Transverse colon (tissue), 4 donors: ENCODE measurements around the gene CELF4. TPM values are rescaled to one million over a fixed set of nuclear protein-coding genes. Genes with fewer than 3 reads are reported as not detected.
A peak's percentile ranks its signal among the peaks of the same experiment; 100 is the strongest.

Experiments
- DNase-seq: peaks from one replicate; pipeline ENCODE4 v3.0.0-alpha.2; 2019
- H3K27ac ChIP-seq, 4 donors: fragments of 200-600 bp; sonication (generic); 2 replicates each; pipeline ENCODE4 v1.5.1; 2016 to 2018; ENCODE audit warnings: inconsistent platforms in 4 of 4
- H3K27me3 ChIP-seq: fragments of 200-600 bp; sonication (generic); 2 replicates; pipeline ENCODE4 v1.5.1; 2017; ENCODE audit warnings: inconsistent platforms
- H3K36me3 ChIP-seq, 4 donors: fragments of 200-600 bp; sonication (generic); 2 replicates each; pipeline ENCODE4 v1.5.1; 2017 to 2019; ENCODE audit warnings: inconsistent platforms in 4 of 4
- H3K4me1 ChIP-seq, 4 donors: fragments of 200-600 bp; sonication (generic); 2 replicates each; pipeline ENCODE4 v1.5.1; 2017 to 2020; ENCODE audit warnings: inconsistent platforms in 4 of 4
- H3K4me3 ChIP-seq, 4 donors: fragments of 200-600 bp; sonication (generic); 1 replicate in 1 of 4; 2 replicates in 3 of 4; pipeline versions ENCODE4 v1.5.1 to v1.6.1; 2017 to 2019; ENCODE audit warnings: inconsistent platforms in 4 of 4
- H3K9me3 ChIP-seq, 2 donors: fragments of 200-600 bp; sonication (generic); 2 replicates each; pipeline ENCODE4 v1.5.1; 2017 to 2019; ENCODE audit warnings: inconsistent platforms in 2 of 2
- EP300 ChIP-seq: sonication (generic); formaldehyde crosslinking; IDR thresholded peaks from one replicate; pipeline ENCODE4 v1.6.1; 2017; ENCODE audit warnings: antibody characterized with exemption, low read depth
- POLR2A ChIP-seq: fragments of 450-650 bp; IDR thresholded peaks from one replicate; pipeline ENCODE4 v1.6.1; 2016; ENCODE audit warnings: antibody characterized with exemption, mild to moderate bottlenecking, moderate library complexity
- POLR2AphosphoS5 ChIP-seq, 3 donors: sonication (generic); formaldehyde crosslinking; IDR thresholded peaks; one replicate each; pipeline ENCODE4 v1.6.1; 2016; ENCODE audit warnings: antibody characterized with exemption in 3 of 3
- WGBS, 2 donors: methylation state at CpG; one replicate each; pipeline ENCODE4 v1.1.5; 2018; ENCODE audit warnings: low coverage in 1 of 2; 5-methylcytosine and 5-hydroxymethylcytosine counted together
- in situ Hi-C, 4 donors: fragments of 200-750 bp; cut with MboI; loops; one replicate each; pipeline versions ENCODE4 v1.15.0 to v1.15.1; 2017; ENCODE audit warnings: low sequenced_read_pairs in 3 of 4, low pct_ligation_motif_present in 1 of 4, low pct_unique_long_range_greater_than_20kb in 1 of 4
- intact Hi-C: fragments of 100-400 bp; cut with DNase I; formaldehyde crosslinking; loops from one replicate; pipeline ENCODE4 v1.15.1; 2023; ENCODE audit warnings: low total_unique reads
- total RNA-seq, 4 donors: library from RNA; depleted of rRNA; stranded (reverse); fragments of >200 nt; gene quantifications; one replicate each; pipeline ENCODE4 v1.1.0, GENCODE V29; 2016
- TF ChIP-seq, protein P1 (sequence below), 5 experiments: fragments of 200-600 bp in 3 of 5; fragments of 450-650 bp in 2 of 5; sonication (generic) in 3 of 5; IDR thresholded peaks; 1 replicate in 2 of 5; 2 replicates in 3 of 5; pipeline ENCODE4 v1.5.1; 2016 to 2017; ENCODE audit warnings: antibody characterized with exemption in 5 of 5, inconsistent platforms in 3 of 5, mild to moderate bottlenecking in 2 of 5, moderate library complexity in 1 of 5

The CELF4 gene
- total RNA-seq, 4 donors from 2014 or later: 0.14 to 0.75 TPM; not detected in 2

DNA sequence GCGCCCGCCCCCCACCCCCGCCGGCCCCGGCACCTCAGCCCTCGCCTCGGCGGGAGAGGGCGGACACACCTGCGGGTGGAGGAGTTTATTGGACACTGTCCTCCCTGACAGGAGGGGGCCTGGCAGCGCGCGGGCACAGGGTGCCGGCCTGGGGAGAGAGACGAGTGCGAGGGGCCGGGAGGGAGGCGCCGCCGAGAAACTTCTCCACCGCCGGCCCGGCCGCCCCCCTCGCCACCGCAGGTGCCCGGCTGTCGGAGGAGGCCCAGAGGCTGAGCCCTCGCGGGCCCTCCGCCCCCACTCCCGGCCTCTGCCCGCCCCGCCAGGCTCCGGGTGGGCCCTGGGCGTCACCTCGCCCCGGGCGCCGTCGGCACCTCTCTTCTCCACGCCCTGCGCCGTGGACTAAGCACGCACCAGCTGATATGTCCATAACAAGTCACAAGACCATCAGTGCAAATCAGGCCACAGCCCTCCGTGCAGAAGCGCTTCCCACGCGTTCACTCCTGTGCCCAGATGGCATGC is 311.3 kb downstream of the CELF4 start:
- TF ChIP-seq, protein P1, sequence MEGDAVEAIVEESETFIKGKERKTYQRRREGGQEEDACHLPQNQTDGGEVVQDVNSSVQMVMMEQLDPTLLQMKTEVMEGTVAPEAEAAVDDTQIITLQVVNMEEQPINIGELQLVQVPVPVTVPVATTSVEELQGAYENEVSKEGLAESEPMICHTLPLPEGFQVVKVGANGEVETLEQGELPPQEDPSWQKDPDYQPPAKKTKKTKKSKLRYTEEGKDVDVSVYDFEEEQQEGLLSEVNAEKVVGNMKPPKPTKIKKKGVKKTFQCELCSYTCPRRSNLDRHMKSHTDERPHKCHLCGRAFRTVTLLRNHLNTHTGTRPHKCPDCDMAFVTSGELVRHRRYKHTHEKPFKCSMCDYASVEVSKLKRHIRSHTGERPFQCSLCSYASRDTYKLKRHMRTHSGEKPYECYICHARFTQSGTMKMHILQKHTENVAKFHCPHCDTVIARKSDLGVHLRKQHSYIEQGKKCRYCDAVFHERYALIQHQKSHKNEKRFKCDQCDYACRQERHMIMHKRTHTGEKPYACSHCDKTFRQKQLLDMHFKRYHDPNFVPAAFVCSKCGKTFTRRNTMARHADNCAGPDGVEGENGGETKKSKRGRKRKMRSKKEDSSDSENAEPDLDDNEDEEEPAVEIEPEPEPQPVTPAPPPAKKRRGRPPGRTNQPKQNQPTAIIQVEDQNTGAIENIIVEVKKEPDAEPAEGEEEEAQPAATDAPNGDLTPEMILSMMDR (IDR thresholded peaks at IDR 0.05): no peak
- TF ChIP-seq EP300 (no peak), POLR2AphosphoS5 (IDR thresholded peaks at IDR 0.05) (no peak), POLR2A (no peak)
- intact Hi-C loops (loop anchor here (1.0 kb wide), 1 partner anchor 15 kb away; no protein-coding TSS in a partner anchor), in situ Hi-C loops (no loop called here)
- WGBS, 2 donors: 3% methylated on average over 16 of the region's 49 CpGs; no CpG with 5 or more reads in 1 of the 2 donors
- H3K9me3 ChIP-seq: no peaks in the 10 kb centered on the region
- H3K4me3 ChIP-seq: peak overlapping the region in 3 of 4 donors; percentile 23 to 51 (median 35)
- peaks cover 0 to 12% (median 10%) of the 10 kb centered on the region in 4 donors for H3K4me1 ChIP-seq
- H3K36me3 ChIP-seq: no peaks in the 10 kb centered on the region
- H3K27me3 ChIP-seq: peaks cover 85% of the 10 kb centered on the region
- H3K27ac ChIP-seq: no peak overlapping the region
- no peak for DNase-seq

DNA sequence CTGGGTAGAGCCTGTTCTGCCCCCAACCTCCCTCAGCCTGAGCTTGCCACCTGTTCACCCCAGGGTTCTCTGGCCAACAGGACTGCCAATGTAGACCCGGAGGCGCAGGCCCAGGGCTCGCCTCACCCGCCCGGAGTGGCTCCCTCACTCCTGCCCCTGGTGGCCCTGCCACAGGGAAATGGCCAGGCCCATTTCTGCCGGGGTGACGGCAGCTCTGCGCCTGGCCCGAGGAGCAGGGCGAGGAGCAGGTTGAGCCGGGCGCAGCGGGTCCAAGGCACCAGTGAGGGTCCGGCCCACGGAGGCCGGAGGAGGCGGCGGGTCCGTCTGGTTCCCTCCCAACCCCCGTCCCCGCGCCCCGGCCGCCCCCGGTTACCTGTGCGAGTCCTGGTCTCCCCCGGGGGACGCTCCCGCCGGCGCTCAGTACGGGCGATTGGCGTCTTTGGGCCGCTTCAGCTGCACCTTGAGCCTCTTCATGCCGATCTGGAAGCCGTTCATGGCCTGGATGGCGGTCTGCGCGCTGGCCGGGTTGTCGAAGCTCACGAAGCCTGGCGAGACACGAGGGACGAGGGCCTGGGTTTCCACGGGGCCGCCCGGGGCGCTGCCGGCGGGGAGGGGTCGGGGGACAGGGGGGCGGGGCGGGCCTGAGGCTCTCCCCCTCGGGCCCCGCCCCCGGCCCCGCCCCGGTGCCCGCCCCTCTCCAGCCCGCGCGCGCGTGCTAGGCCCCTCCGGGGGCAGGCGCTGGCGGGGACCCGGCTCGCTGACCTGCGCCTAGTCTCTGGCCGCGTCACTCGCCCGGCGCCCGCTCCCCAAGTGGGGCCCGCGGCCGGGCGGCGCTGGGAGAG is 312.0 kb downstream of the CELF4 start:
- no peaks in the 10 kb centered on the region for H3K9me3 ChIP-seq
- no peak for DNase-seq
- no peak overlapping the region for H3K27ac ChIP-seq
- intact Hi-C loops (loop anchor here (1.0 kb wide), 1 partner anchor 14 kb away; no protein-coding TSS in a partner anchor), in situ Hi-C loops (no loop called here)
- H3K4me1 ChIP-seq: peaks cover 0 to 12% (median 10%) of the 10 kb centered on the region in 4 donors
- TF ChIP-seq POLR2A (no peak), POLR2AphosphoS5 (IDR thresholded peaks at IDR 0.05) (no peak), EP300 (no peak)
- TF ChIP-seq, protein P1 (IDR thresholded peaks at IDR 0.05): no peak
- no CpG with 5 or more reads among the region's 83 CpGs for whole genome bisulfite sequencing, 2 donors
- peaks cover 78% of the 10 kb centered on the region for H3K27me3 ChIP-seq
- H3K4me3 ChIP-seq: peak overlapping the region in 3 of 4 donors; percentile 23 to 51 (median 35)
- no peaks in the 10 kb centered on the region for H3K36me3 ChIP-seq

DNA sequence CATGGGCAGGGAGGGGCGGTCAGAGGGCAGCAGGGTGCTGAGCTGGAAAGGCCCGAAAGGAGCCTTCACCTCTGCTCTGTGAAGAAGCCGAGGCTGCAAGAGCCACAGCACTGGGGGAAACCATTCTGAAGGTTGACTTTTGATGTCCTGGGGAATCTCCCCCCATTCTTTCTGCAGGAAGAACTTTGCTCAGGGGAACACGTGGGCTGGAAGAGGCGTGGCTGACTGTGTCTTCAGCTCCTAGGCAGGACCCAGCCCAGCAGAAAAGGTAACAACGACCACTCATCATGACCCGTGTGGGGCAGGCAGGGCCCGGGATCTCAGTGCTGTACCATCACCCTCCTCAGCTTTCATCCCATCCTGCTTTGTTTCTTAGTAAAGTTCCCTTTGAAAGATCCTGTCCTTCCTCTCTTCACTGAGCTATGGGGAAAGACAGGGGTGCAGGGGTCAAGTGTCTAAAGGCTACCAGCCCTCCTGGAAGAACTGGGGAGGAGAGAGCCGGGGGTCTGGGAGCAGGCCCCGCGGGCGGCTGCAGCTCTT is 312.7 kb downstream of the CELF4 start:
- H3K27me3 ChIP-seq: peaks cover 74% of the 10 kb centered on the region
- intact Hi-C loops (no loop called here), in situ Hi-C loops (no loop called here)
- peaks cover 0 to 12% (median 10%) of the 10 kb centered on the region in 4 donors for H3K4me1 ChIP-seq
- H3K9me3 ChIP-seq: no peaks in the 10 kb centered on the region
- no peaks in the 10 kb centered on the region for H3K36me3 ChIP-seq
- no peak overlapping the region for H3K27ac ChIP-seq
- 61 to 100% methylated on average over 2 to 9 of the region's 12 CpGs for WGBS, 2 donors
- TF ChIP-seq, protein P1 (IDR thresholded peaks at IDR 0.05): no peak
- TF ChIP-seq EP300 (no peak), POLR2A (no peak), POLR2AphosphoS5 (IDR thresholded peaks at IDR 0.05) (no peak)
- DNase-seq: no peak
- no peak overlapping the region for H3K4me3 ChIP-seq

DNA sequence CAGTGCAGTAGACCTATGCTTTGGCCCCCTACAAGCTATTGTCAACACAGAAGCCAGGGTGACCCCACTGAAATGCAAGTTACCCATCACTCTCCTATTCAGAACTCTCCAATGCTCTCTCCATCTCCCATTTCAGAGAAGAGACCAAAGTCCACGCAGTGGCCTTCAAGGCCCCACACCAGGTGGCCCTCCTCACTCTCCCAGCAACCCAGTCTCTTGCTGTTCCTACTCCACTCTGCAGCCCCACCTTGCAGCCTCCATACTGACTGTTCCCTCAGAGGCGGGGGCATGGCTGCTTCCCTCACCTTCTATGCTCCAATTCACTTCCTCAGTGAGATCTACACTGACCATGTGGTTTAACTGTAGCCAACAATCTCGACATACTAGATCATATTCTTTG is 313.3 kb downstream of the CELF4 start:
- DNase-seq: no peak
- in situ Hi-C loops (no loop called here), intact Hi-C loops (no loop called here)
- Histone ChIP-seq H3K4me1 (peaks cover 0 to 12% (median 10%) of the 10 kb centered on the region in 4 donors), H3K27me3 (peaks cover 68% of the 10 kb centered on the region), H3K36me3 (no peaks in the 10 kb centered on the region), H3K9me3 (no peaks in the 10 kb centered on the region), H3K4me3 (no peak overlapping the region), H3K27ac (no peak overlapping the region)
- TF ChIP-seq, protein P1 (IDR thresholded peaks at IDR 0.05): no peak
- no peak for TF ChIP-seq POLR2AphosphoS5 (IDR thresholded peaks at IDR 0.05)
- TF ChIP-seq EP300: no peak
- no peak for TF ChIP-seq POLR2A
- WGBS, 2 donors: 82% methylated on average over 3 of the region's 3 CpGs
